GM18867 (cell line): ENCODE measurements around the gene EDEM3.
A peak's percentile ranks its signal among the peaks of the same experiment; 100 is the strongest.
"Not testable (repeated sequence)": the region's sequence is repeated elsewhere in the genome, so short reads cannot be mapped to it uniquely, and the experiment has no call there.

ENCODE experiments used
- ATAC-seq: cut with Tn5 transposase; IDR thresholded peaks from one replicate; pipeline ENCODE4 v1.9.1; 2021; ENCODE audit warnings: mild to moderate bottlenecking, moderate library complexity; ENCODE audit not compliant: unreplicated experiment

EDEM3 gene

GRCh38 chr1:184770181-184770979 lies 15.7 kb upstream of the EDEM3 start:
- no peak for ATAC-seq

GRCh38 chr1:184769241-184769640 lies 14.6 kb upstream of the EDEM3 start:
- no peak for ATAC-seq

GRCh38 chr1:184768467-184768866 lies 13.8 kb upstream of the EDEM3 start:
- no peak for ATAC-seq

- no peak for ATAC-seq
Observed at GRCh38 chr1:184767591-184767990, 12.9 kb upstream of the EDEM3 start.

- no peak for ATAC-seq
Observed at GRCh38 chr1:184764483-184764882, 9.8 kb upstream of the EDEM3 start.

GRCh38 chr1:184763520-184763919 lies 8.9 kb upstream of the EDEM3 start:
- ATAC-seq: not testable (repeated sequence)

- no peak for ATAC-seq
Observed at GRCh38 chr1:184761969-184762485, 7.4 kb upstream of the EDEM3 start.

GRCh38 chr1:184759651-184760050 lies 5.0 kb upstream of the EDEM3 start:
- no peak for ATAC-seq

GRCh38 chr1:184759112-184759511 lies 4.5 kb upstream of the EDEM3 start:
- no peak for ATAC-seq

GRCh38 chr1:184757891-184758290 lies 3.2 kb upstream of the EDEM3 start:
- no peak for ATAC-seq

GRCh38 chr1:184757406-184757805 lies 2.7 kb upstream of the EDEM3 start:
- ATAC-seq: no peak

- peak; percentile 7 for ATAC-seq
Observed at GRCh38 chr1:184755226-184756065, 788 bp upstream of the EDEM3 start.

- peak; percentile 13 for ATAC-seq
Observed at GRCh38 chr1:184753608-184754475, 816 bp downstream of the EDEM3 start.

- no peak for ATAC-seq
Observed at GRCh38 chr1:184753117-184753516, 1.5 kb downstream of the EDEM3 start.

- no peak for ATAC-seq
Observed at GRCh38 chr1:184752656-184753055, 2.0 kb downstream of the EDEM3 start.

GRCh38 chr1:184748740-184749139 lies 5.9 kb downstream of the EDEM3 start:
- ATAC-seq: no peak

GRCh38 chr1:184747089-184747955 lies 7.3 kb downstream of the EDEM3 start:
- ATAC-seq: peak; percentile 69

GRCh38 chr1:184745929-184746638 lies 8.6 kb downstream of the EDEM3 start:
- peak; percentile 32 for ATAC-seq

- ATAC-seq: no peak
Observed at GRCh38 chr1:184745110-184745509, 9.5 kb downstream of the EDEM3 start.
